Activated CD8-positive, alpha-beta T cell treated with anti-CD3 and anti-CD28 coated beads for 36 hours (primary cell): ENCODE results near the gene TMEM132A. TPM values are rescaled to one million over a fixed set of nuclear protein-coding genes. Genes with fewer than 3 reads are reported as not detected.

Experiments used
- ATAC-seq: fragments of 200-7000 bp; cut with Tn5 transposase; one replicate; pipeline ENCODE4 v1.10.0; 2021; ENCODE audit warnings: mild to moderate bottlenecking, moderate library complexity
- CTCF ChIA-PET: fragments of 350-600 bp; sonication (Branson Sonifier 250); formaldehyde crosslinking; loops from one replicate; lab custom pipeline; 2021; ENCODE audit warnings: antibody characterized with exemption; lab: Charles Lee
- POLR2A ChIA-PET: fragments of 350-600 bp; sonication (Branson Sonifier 250); formaldehyde crosslinking; loops from one replicate; lab custom pipeline; 2021; ENCODE audit warnings: antibody characterized with exemption; lab: Charles Lee
- DNase-seq: peaks from one replicate; pipeline ENCODE4 v3.0.0-alpha.2; 2020
- H3K27ac Mint-ChIP-seq: one replicate; pipeline ENCODE4 v1.8.0; 2021; ENCODE audit warnings: mild to moderate bottlenecking, mixed read lengths
- H3K27me3 Mint-ChIP-seq: one replicate; pipeline ENCODE4 v1.8.0; 2021; ENCODE audit warnings: mixed read lengths
- H3K36me3 Mint-ChIP-seq: one replicate; pipeline ENCODE4 v1.8.0; 2021; ENCODE audit warnings: low read depth, mixed read lengths
- H3K4me1 Mint-ChIP-seq: one replicate; pipeline ENCODE4 v1.8.0; 2021; ENCODE audit warnings: low read depth, mixed read lengths
- H3K4me3 Mint-ChIP-seq: one replicate; pipeline ENCODE4 v1.8.0; 2021; ENCODE audit warnings: mild to moderate bottlenecking, moderate library complexity, mixed read lengths
- H3K9me3 Mint-ChIP-seq: one replicate; pipeline ENCODE4 v1.8.0; 2021; ENCODE audit warnings: mixed read lengths
- CTCF ChIP-seq: fragments of 200-600 bp; IDR thresholded peaks from one replicate; pipeline ENCODE4 v1.8.0; 2022; ENCODE audit warnings: antibody characterized with exemption, mild to moderate bottlenecking
- intact Hi-C: fragments of 100-400 bp; cut with micrococcal nuclease; formaldehyde crosslinking; loops from one replicate; pipeline ENCODE4 v1.10.0; 2022
- total RNA-seq, 2 experiments: library from RNA; stranded (reverse); gene quantifications; one replicate each; pipeline ENCODE4 v1.2.3, GENCODE V29; 2021

Gene TMEM132A
- total RNA-seq, 2 experiments from 2014 or later, result 1.1 to 1.3 TPM

DNA sequence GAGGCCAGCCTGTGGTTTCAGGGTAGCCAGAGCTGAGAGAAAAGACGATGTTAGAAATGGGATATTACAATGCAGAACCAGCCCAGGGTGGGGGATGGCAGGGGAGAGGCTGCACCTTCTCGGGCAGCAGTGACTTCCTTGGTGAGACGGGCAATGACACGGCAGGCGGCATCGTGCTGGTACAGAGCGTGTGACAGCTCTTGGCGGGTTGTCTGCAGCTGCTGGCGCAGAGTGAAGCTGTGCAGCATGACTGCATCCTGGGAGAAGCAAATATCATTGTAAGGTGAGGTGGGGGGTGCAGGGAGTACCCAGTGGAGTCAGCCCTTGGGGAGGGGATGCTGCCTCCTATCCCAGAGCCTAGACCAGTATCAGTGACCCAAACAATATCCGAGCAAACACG is 21.6 kb upstream of the TMEM132A start:
- no peak overlapping the region for H3K27ac Mint-ChIP-seq
- H3K36me3 Mint-ChIP-seq, result peaks cover 50% of the 10 kb centered on the region
- intact Hi-C loops, result no loop called here
- peaks cover 32% of the 10 kb centered on the region for H3K4me1 Mint-ChIP-seq
- no peak for TF ChIP-seq CTCF
- ATAC-seq, result no peak
- no peaks in the 10 kb centered on the region for H3K9me3 Mint-ChIP-seq
- no peak overlapping the region for H3K4me3 Mint-ChIP-seq
- CTCF ChIA-PET, result interaction anchor here (1.9 to 9.9 kb wide), 4 partner anchors 11 to 76 kb away, joined by 5 to 88 read pairs (median 60); partner anchors contain the start of gene TMEM109
- no peaks in the 10 kb centered on the region for H3K27me3 Mint-ChIP-seq
- DNase-seq, result no peak
- POLR2A ChIA-PET, result interaction anchor here (1.2 to 4.4 kb wide), 4 partner anchors 10 to 60 kb away, joined by 3 to 38 read pairs (median 14); partner anchors contain the start of genes CCDC86 and TMEM109

DNA sequence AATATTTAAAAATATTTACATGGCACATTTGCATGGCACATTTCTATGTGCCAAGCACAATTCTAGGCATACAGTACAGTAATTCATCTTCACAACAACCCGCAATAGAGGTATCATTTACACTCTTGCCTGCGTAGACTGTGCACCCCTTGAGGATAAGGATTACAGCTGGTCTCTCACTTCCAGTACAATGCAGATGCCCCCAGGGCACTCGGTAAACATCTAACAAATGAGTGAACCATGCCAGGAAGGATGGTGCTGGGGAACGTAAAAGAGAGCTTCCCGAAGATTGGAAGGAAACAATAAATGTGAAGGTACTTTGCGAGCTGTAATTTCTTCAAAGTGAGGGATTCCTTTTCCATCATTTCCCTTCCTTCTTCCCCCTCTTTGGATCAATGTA is 19.2 kb upstream of the TMEM132A start:
- intact Hi-C loops, result no loop called here
- peak overlapping the region; percentile 95 for H3K27ac Mint-ChIP-seq
- peak overlapping the region; percentile 89 for H3K4me3 Mint-ChIP-seq
- ChIA-PET POLR2A (interaction anchor here (1.0 to 4.4 kb wide), 18 partner anchors 8 to 525 kb away, joined by 3 to 38 read pairs (median 6); partner anchors contain the start of genes CCDC86, CD6, CPSF7 and SDHAF2), CTCF (interaction anchor here (0.7 to 9.9 kb wide), 10 partner anchors 8 to 488 kb away, joined by 3 to 88 read pairs (median 6); partner anchors contain the start of genes TMEM109 and VWCE)
- H3K36me3 Mint-ChIP-seq, result peaks cover 31% of the 10 kb centered on the region
- no peaks in the 10 kb centered on the region for H3K9me3 Mint-ChIP-seq
- ATAC-seq, result no peak
- peaks cover 38% of the 10 kb centered on the region for H3K4me1 Mint-ChIP-seq
- H3K27me3 Mint-ChIP-seq, result no peaks in the 10 kb centered on the region
- TF ChIP-seq CTCF, result no peak
- no peak for DNase-seq

DNA sequence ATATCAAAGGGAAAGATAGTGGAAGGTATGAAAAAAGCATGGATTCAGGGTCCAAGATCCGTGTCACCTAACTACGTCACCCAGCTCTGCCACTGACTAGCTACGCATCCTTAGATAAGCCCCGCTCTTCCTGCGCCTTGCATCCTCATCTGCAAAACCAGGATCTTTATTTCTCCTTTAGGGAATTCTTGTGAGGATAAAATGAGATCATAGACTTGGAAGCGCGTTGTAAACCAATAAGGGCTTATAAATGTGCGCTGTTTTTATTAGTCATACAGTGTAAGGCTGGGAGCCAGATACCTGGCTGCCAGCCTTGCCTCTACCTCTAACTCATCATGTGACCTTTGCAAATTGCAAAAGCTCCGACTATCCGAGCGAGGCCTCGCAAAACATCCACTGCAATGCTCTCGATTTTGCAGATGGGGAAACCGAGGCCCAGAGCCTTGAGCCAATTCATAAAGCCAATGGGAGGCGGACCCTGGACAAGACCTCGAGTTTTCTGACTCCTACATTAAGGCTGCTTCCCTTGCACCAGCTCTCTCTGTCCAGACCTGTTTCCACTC is 18.6 kb upstream of the TMEM132A start:
- TF ChIP-seq CTCF, result no peak
- peak; percentile 33 for DNase-seq
- H3K9me3 Mint-ChIP-seq, result no peaks in the 10 kb centered on the region
- CTCF ChIA-PET, result interaction anchor here (0.7 to 9.9 kb wide), 11 partner anchors 8 to 487 kb away, joined by 3 to 88 read pairs (median 6); partner anchors contain the start of genes TMEM109 and VWCE
- POLR2A ChIA-PET, result interaction anchor here (0.6 to 4.4 kb wide), 19 partner anchors 8 to 524 kb away, joined by 3 to 38 read pairs (median 4); partner anchors contain the start of genes CCDC86, CD6, CPSF7 and SDHAF2
- peaks cover 43% of the 10 kb centered on the region for H3K4me1 Mint-ChIP-seq
- H3K4me3 Mint-ChIP-seq, result peak overlapping the region; percentile 89
- H3K27me3 Mint-ChIP-seq, result no peaks in the 10 kb centered on the region
- no peak for ATAC-seq
- peaks cover 28% of the 10 kb centered on the region for H3K36me3 Mint-ChIP-seq
- intact Hi-C loops, result no loop called here
- H3K27ac Mint-ChIP-seq, result peak overlapping the region; percentile 95

GRCh38 chr11:60906132-60906972 is 17.9 kb upstream of the TMEM132A start, which contains the start of gene PRPF19:
Gene PRPF19 (minus strand): TSS chr11:60906585. CDS start chr11:60906382, 203 bp downstream.
- no peak for TF ChIP-seq CTCF
- H3K27me3 Mint-ChIP-seq, result no peaks in the 10 kb centered on the region
- no peaks in the 10 kb centered on the region for H3K9me3 Mint-ChIP-seq
- H3K27ac Mint-ChIP-seq, result peak within 1 kb of the TSS; percentile 95
- intact Hi-C loops, result no loop called here
- DNase-seq, result peak; percentile 99
- H3K4me3 Mint-ChIP-seq, result peak within 1 kb of the TSS; percentile 89
- ChIA-PET CTCF (interaction anchor here (1.0 to 9.9 kb wide), 7 partner anchors 8 to 389 kb away, joined by 3 to 88 read pairs (median 6); partner anchors contain the start of genes TMEM109 and VWCE), POLR2A (interaction anchor here (0.6 to 4.4 kb wide), 17 partner anchors 9 to 523 kb away, joined by 3 to 38 read pairs (median 4); partner anchors contain the start of genes CCDC86, CD6, CPSF7 and SDHAF2)
- peak; percentile 97 for ATAC-seq
- H3K4me1 Mint-ChIP-seq, result peaks cover 50% of the 10 kb centered on the region
- H3K36me3 Mint-ChIP-seq, result peaks cover 28% of the 10 kb centered on the region
